H7 (cell line): Measurements from ENCODE around the gene TTC39A. TPM values are rescaled to one million over a fixed set of nuclear protein-coding genes. Genes with fewer than 3 reads are reported as not detected.

Source experiments
- DNase-seq: peaks from one replicate; pipeline ENCODE4 v3.0.0; 2012
- H3K27me3 ChIP-seq: 2 replicates; pipeline ENCODE4 v1.6.0; 2011; ENCODE audit warnings: mild to moderate bottlenecking, low read length; ENCODE audit not compliant: control insufficient read depth, insufficient read depth
- H3K36me3 ChIP-seq: replicated peaks from 2 replicates; pipeline ENCODE4 v1.5.1; 2011; ENCODE audit warnings: low read length; ENCODE audit not compliant: control insufficient read depth, insufficient read depth
- H3K4me3 ChIP-seq: 2 replicates; pipeline ENCODE4 v1.5.1; 2011; ENCODE audit warnings: low read depth, mild to moderate bottlenecking, control low read depth, low read length, moderate library complexity; ENCODE audit not compliant: insufficient read depth
- total RNA-seq: library from RNA; depleted of rRNA; stranded (reverse); fragments of >200 nt; shearing (Covaris generic); gene quantifications from 2 replicates; pipeline ENCODE4 v1.2.3, GENCODE V29; 2014

Gene TTC39A
- total RNA-seq, 1 experiment from 2014 or later: 11.6 TPM

DNA sequence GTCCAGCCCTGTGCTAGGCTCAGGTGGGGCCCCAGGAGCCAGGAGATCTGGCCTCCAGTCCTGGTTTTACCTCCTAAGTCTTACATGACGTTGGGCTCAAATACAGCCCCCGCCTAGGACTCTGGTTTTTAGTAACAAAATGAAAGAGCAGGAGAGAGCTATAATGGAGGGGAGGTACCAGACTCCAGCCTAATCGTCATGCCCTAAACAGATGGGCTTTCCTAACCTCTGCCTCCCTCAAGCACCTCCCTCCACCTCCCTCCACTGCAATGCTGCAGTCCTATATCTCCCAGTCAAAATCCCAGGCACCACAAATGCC, 28.6 kb downstream of the TTC39A start:
- Histone ChIP-seq H3K36me3 (no peaks in the 10 kb centered on the region), H3K27me3 (peaks cover 4% of the 10 kb centered on the region; the same call in 1 of the 2 replicates)

DNA sequence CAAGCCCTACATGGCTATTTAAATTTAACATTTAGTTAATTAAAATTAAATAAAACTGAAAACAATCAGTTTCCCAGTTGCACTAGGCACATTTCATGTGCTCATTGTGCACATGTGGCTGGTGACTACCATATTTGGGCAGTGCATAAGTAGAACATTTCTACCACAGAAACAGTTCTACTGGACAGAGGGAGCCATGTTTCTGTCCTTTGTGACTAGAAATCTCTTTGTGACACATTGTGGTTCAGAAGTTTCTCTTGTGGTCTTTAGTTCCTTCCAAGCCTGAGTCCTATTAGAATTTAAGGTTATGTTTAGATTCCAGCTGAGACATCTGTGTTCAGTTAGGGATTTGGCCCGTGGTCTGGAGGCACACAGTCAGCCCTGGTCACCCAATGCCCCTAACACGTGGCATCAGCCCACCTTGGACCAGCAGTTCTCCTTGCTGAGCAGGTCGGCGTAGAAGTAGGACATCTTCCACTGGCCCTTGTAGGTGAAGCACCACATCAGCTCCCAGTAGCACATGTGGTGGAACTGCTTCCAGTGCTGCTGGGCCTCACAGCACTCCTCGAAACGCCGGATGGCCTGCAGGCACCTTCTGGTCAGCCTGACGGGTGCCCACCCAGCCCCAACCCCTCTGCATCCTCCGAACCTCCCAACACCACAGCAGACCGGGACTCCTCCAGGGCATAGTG, 29.1 kb downstream of the TTC39A start:
- Histone ChIP-seq H3K4me3 (no peak overlapping the region), H3K27me3 (peaks cover 4% of the 10 kb centered on the region; the same call in 1 of the 2 replicates), H3K36me3 (no peaks in the 10 kb centered on the region)

More for the DNA sequence above, 28.6 kb downstream of the TTC39A start:
- H3K4me3 ChIP-seq: no peak overlapping the region
- DNase-seq: peak; percentile 43

DNA sequence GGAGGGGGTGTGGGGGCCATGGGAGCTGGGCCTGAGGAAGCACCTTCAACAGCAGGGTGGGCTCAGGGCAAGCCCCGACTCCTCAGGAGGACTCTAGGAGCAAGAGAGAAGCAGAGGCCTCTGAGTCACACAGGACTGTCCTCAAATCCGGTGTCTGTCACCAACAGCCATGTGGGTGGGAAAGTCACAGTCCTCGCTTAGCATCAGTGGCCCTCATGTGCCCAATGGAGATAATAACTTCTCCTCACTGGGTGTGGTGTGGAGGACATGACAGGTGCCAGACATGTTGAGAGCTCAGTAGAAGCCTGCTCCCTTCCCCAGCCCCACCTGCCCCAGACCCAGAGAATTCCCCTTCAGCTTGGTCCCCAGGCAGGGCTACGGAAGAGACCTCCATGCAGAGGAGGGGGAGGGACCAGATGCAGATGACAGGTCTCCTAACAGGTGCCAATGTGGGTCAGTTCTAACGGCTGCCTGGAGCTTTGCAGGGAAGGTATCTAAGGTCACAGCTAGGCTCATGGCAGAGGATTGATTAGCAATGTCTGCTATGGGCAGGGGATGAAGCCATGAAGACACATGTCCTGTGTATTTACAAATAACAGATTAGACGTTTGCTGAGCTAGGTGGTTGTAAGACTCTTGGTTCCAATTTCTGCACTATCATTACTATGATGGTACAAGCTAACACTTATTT, 30.2 kb downstream of the TTC39A start:
- Histone ChIP-seq H3K36me3 (no peaks in the 10 kb centered on the region), H3K4me3 (no peak overlapping the region), H3K27me3 (peaks cover 4% of the 10 kb centered on the region; the same call in 1 of the 2 replicates)
- DNase-seq: peak; percentile 25

More for the DNA sequence above, 29.1 kb downstream of the TTC39A start:
- no peak for DNase-seq

DNA sequence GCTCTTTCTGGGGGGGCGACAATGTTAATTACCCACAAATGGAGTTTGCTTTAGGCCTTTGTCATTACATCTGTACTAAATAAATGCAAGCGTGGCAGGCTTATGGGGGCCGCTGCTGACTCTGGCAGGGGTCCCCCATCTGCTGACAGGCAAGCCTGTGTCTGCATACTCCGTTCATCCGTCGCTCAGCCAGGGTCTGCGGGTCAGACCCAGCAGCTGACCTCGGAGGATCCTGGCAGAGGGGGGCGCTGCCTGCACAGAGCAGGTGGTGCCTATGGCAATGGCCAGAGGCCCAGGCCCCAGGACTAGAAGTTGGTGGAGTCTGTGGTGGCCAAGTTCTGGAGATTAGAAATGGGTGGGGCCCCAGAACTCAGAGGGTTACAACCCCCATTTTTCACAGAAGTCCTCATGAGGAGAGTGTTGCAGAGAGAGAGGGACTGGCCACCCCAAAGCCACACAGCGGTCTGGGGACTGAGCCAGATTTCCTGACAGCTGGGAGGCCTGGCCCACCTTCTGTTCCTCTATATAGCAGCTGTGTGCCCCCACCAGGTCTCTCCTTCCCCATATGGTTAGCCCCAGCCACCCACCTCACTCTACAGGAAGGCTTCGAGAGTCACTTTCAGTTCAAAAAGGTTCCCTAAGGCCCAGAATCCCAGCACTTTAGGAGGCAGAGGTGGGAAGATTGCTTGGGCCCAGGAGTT, 31.0 kb downstream of the TTC39A start:
- Histone ChIP-seq H3K36me3 (no peaks in the 10 kb centered on the region), H3K4me3 (no peak overlapping the region), H3K27me3 (peaks cover 4% of the 10 kb centered on the region; the same call in 1 of the 2 replicates)
- DNase-seq: peak; percentile 32

DNA sequence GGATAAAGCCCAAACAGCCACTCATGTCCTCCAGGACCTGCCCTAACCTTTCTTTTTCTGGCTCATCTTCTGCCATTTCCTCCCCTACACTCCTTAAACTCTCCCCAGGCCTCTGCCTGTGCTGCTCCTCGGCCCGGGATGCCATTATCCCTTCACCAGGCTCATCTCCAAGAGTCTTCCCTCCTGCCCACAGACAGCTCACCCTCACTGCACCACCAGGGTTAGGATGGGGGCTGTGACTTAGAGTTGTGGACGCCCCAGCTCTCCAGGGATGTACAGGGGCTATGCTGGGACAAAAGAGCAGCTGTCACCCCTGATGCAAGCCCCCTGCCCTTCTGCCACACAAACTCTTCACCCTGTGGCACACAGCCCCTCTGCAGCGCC, 32.0 kb downstream of the TTC39A start:
- Histone ChIP-seq H3K36me3 (no peaks in the 10 kb centered on the region), H3K27me3 (peaks cover 4% of the 10 kb centered on the region; the same call in 1 of the 2 replicates), H3K4me3 (no peak overlapping the region)
- no peak for DNase-seq

DNA sequence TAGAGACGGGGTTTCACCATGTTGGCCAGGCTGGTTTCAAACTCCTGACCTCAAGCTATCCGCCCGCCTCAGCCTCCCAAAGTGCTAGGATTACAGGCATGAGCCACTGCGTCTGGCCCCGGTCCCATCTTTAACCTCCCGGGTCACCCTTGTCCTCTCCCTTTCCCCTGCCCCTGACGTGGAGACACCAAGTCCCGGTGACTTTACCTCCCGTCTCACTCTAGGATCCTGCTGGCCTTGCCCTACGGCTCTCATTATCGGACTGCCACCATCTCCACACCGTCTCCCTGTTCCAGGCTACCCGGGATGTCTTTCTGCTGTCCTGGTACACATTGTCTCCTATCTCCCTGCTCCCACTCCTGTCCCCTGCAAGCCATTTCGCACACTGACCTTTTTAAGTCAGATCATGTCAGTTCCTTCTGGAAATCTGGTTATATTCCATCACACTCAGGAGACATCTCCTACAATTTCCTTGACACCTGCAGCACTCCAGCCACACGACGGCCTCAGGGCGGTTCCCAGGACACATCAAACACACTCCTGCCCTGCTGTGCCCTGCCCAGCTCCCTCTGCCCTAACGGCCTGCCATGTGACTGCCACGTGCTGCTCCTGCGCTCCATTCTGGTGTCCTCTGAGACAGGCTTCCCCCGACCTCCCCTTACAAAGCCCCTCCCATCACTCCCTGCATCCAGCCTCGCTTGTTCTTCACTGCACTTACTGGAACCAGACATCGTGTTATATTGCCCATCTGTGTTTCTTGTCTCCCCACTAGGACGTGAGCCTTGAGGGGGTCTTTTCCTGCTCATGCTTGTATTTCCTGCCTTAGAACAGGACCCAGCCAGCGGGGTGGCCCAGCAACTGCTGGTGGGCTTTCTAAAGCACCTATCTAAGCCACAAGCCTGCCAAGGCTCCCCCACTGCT, 32.7 kb downstream of the TTC39A start:
- peak; percentile 38 for DNase-seq
- Histone ChIP-seq H3K4me3 (no peak overlapping the region), H3K36me3 (no peaks in the 10 kb centered on the region)

DNA sequence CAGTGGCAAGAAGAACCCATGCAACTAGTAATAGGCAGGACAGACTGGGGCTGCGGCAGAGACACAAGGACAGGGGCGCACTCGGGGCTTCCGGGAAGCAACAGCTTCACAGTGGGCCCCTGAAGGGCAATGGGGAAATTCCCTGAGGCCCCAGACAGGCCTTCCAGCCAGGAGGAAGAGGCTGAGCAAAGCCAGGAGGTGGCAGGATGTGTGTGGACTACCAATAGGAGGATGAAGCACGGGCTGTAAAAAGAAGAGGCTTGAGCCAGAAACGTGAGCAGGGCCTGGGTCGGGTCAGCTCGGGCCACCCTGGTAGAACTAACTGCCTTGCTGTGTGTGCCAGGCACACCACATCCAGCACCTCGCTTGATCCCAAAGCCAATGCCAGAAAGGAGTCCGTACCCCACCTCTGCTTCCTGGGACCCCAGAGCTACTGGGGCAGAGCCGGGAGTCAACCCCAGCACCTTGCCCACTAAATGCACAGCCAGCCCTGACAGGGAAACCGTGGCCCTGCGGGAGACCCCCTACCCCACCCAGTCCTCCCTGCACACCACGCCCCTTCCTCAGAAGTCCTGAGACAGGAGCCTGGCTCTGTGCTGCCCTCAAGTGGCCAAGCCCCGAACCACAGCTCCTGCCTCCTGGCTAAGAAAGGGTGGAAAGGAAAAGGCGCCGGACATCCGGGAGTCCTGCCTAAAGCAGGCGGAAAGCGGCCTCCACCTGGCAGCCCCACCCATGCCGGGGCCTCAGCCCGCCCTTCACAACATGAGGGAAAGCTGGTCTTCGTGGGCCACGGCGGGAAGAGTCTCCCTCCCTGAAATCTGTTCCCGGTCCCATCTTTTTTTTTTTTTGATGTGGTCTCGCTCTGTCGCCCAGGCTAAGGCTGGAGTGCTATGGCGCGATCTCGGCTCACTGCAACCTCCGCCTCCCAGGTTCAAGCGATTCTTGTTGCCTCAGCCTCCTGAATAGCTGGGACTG, 33.7 kb downstream of the TTC39A start:
- DNase-seq: peak; percentile 96
- H3K4me3 ChIP-seq: no peak overlapping the region
- H3K36me3 ChIP-seq: no peaks in the 10 kb centered on the region
- peaks cover 4% of the 10 kb centered on the region; the same call in 1 of the 2 replicates for H3K27me3 ChIP-seq

More for the DNA sequence above, 32.7 kb downstream of the TTC39A start:
- peaks cover 4% of the 10 kb centered on the region; the same call in 1 of the 2 replicates for H3K27me3 ChIP-seq

DNA sequence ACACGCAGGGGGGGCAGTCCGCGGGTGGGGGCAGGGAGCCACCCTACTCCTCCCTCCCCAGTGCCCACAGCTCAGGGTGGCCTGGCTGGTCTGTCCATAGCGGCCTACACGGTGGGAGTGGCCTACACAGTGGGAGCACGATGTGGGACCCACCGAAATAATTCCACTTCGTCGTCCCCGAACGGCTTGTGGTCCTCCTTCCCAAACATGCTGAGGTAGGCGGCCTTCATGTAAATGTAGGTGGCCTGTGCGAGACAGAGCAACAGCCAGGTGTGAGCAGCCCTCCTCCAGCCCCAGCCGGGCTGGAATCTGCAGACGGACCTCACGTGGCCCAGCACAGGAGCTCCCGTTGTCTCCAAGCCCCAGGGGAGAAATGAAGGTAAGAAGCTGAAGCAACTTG, 34.4 kb downstream of the TTC39A start:
- H3K36me3 ChIP-seq: no peaks in the 10 kb centered on the region
- peak; percentile 52 for DNase-seq
- H3K27me3 ChIP-seq: peaks cover 4% of the 10 kb centered on the region; the same call in 1 of the 2 replicates
- no peak overlapping the region for H3K4me3 ChIP-seq

DNA sequence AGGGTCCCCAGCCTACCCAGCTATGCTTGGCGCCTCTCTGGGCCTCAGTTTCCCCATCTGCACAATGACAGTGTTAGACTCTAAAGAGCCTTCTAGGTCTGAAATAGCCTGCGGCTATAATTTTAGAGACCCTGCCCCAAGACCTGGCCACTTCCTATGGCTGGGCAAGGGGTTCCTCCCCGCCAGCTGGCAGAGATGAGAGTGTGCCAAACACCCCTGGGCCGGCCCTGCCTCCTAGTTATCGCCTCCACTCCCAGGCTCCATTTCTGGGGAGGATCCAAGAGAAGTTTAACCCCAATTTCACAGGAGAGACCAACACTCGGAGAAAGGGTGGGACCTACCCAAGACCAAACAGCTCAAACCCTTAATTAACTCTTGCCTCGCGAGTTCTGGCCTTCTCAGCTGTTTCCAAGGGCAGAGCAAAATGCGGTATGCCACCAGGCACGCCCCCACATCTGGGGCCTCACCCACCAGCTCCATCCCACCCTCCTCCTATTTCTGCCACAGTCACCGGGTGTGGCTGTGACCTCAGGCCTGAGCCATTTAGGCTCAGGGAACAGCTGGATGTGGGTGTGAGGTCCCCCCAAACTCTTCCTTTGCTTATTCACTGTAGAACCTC, 35.7 kb downstream of the TTC39A start:
- DNase-seq: no peak
- Histone ChIP-seq H3K36me3 (no peaks in the 10 kb centered on the region), H3K4me3 (no peak overlapping the region), H3K27me3 (peaks cover 4% of the 10 kb centered on the region; the same call in 1 of the 2 replicates)

DNA sequence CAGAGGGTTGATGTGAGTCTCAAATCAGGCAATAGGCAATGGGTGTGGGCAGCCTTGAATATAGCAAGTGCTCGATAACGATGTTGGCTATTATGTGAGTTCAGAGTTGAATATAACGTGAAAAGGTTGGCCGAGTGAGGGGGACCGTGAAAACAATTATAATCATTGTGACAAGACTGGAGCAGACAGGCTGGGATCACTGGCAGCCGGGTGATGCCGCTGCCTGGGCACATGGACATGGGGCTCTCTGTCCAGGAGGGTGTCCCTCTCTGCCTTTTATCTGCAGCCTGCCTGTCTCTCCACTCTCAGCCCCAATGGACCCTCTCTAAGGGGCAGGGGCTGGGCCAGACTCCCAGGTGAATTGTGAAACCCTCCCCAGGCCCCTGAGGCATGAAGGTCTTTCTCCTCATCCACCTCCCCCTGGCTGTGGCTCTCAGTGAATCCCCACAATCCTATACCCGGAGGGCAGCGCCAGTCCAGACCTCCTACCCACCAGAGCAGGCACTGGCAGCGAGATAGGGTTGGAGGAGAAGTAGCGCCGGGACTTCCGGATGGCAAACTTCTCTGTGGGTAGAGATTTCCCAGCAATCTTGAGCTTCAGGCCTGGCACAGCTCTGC, 36.4 kb downstream of the TTC39A start:
- Histone ChIP-seq H3K27me3 (peaks cover 4% of the 10 kb centered on the region; the same call in 1 of the 2 replicates), H3K4me3 (no peak overlapping the region), H3K36me3 (no peaks in the 10 kb centered on the region)
- no peak for DNase-seq

DNA sequence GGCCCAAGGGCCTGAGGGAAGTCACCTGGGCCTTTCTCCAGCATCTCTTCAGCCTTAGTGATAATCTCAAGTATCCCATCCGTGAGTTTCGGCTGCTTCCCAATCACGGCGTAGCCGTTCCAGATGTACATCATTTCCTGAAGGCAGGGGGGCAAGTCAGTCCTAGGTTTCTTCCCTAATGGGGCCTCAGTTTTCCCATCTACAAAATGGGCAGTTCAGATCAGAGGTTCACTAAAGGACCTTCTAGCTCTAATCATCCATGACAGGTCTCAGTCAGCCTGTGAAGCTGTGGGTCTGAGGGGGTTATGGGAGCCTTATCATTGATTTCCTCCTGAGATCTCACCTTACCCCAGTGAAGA, 39.9 kb downstream of the TTC39A start:
- no peak overlapping the region for H3K4me3 ChIP-seq
- H3K27me3 ChIP-seq: no peaks in the 10 kb centered on the region
- H3K36me3 ChIP-seq: no peaks in the 10 kb centered on the region
- DNase-seq: no peak

DNA sequence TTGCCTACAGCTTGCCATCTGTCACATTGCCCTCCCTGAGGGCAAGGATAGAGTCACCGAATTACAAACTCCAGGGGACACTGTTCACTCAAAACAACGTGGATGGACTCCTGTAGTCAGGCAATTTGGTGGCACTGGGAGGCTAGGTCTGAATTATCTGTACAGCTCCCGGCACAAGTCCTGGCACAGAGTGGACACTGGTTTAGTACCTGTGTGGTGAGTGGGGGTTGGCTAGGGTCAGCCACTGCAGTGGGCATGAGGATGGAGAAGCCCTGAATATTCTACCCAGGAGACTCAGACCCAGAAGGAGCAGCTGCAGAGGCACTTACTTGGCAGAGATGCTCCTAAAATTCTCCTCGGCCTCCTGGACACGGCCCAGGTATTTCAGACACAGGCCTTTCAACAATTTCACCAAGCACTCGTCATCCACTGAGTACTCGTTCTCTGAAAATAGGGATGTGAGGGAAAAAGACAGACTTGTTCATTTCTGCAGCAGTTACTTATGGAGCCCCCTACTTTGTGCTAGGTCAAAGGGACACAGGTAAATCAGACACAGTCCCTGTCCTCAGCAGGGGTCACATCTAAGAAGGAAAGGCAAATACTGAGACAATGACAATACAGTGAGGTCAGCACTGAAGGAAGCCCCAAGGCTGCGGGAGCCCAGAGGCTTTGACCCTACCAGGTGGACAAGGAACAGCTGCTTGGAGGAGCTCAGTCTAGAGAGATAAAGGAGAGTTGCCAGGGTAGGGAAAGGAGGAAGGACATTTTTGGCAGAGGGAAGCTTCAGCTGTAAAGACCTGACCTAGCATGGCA, 40.5 kb downstream of the TTC39A start:
- DNase-seq: no peak
- Histone ChIP-seq H3K36me3 (no peaks in the 10 kb centered on the region), H3K27me3 (no peaks in the 10 kb centered on the region), H3K4me3 (no peak overlapping the region)
